ENCODE results near the gene HECTD4.

HECTD4 gene

GRCh38 chr12:112134731-112135130 lies 247.5 kb downstream of the HECTD4 start:
- Histone ChIP-seq H3K36me3 (ENCODE audit: control insufficient read depth, insufficient read depth, low read length) (peaks cover 9% of the 10 kb centered on the region), H3K4me3 (replicated peaks; ENCODE audit: low read depth, low read length) (no peak overlapping the region), H3K27me3 (replicated peaks; ENCODE audit: control insufficient read depth, insufficient read depth, low read length) (no peaks in the 10 kb centered on the region)
- no peak for DNase-seq (ENCODE audit: extremely low read depth, insufficient read length)
- no peak for TF ChIP-seq CTCF (IDR thresholded peaks at IDR 0.05; ENCODE audit: insufficient read depth, low read length, poor library complexity, severe bottlenecking)

- H3K36me3 ChIP-seq (ENCODE audit: control insufficient read depth, insufficient read depth, low read length) = peaks cover 8% of the 10 kb centered on the region
These were observed 248.8 kb downstream of the HECTD4 start for GRCh38 chr12:112133418-112133817.

GRCh38 chr12:112131686-112132085 lies 250.5 kb downstream of the HECTD4 start:
- H3K4me3 ChIP-seq (replicated peaks; ENCODE audit: low read depth, low read length) = no peak overlapping the region
- no peak for TF ChIP-seq CTCF (IDR thresholded peaks at IDR 0.05; ENCODE audit: insufficient read depth, low read length, poor library complexity, severe bottlenecking)
- no peak for DNase-seq (ENCODE audit: extremely low read depth, insufficient read length)
- H3K36me3 ChIP-seq (ENCODE audit: control insufficient read depth, insufficient read depth, low read length) = peaks cover 4% of the 10 kb centered on the region
- no peaks in the 10 kb centered on the region for H3K27me3 ChIP-seq (replicated peaks; ENCODE audit: control insufficient read depth, insufficient read depth, low read length)

More at GRCh38 chr12:112133418-112133817, 248.8 kb downstream of the HECTD4 start:
- H3K4me3 ChIP-seq (replicated peaks; ENCODE audit: low read depth, low read length) = no peak overlapping the region
- no peaks in the 10 kb centered on the region for H3K27me3 ChIP-seq (replicated peaks; ENCODE audit: control insufficient read depth, insufficient read depth, low read length)
- DNase-seq (ENCODE audit: extremely low read depth, insufficient read length) = no peak
- TF ChIP-seq CTCF (IDR thresholded peaks at IDR 0.05; ENCODE audit: insufficient read depth, low read length, poor library complexity, severe bottlenecking) = no peak

GRCh38 chr12:112130441-112130998 lies 251.7 kb downstream of the HECTD4 start:
- Histone ChIP-seq H3K36me3 (ENCODE audit: control insufficient read depth, insufficient read depth, low read length) (peaks cover 4% of the 10 kb centered on the region), H3K4me3 (replicated peaks; ENCODE audit: low read depth, low read length) (peak overlapping the region; percentile 45), H3K27me3 (replicated peaks; ENCODE audit: control insufficient read depth, insufficient read depth, low read length) (no peaks in the 10 kb centered on the region)
- peak; percentile 52 for DNase-seq (ENCODE audit: extremely low read depth, insufficient read length)
- TF ChIP-seq CTCF (IDR thresholded peaks at IDR 0.05; ENCODE audit: insufficient read depth, low read length, poor library complexity, severe bottlenecking) = no peak

- H3K4me3 ChIP-seq (replicated peaks; ENCODE audit: low read depth, low read length) = peak overlapping the region; percentile 92
- no peaks in the 10 kb centered on the region for H3K27me3 ChIP-seq (replicated peaks; ENCODE audit: control insufficient read depth, insufficient read depth, low read length)
- no peaks in the 10 kb centered on the region for H3K36me3 ChIP-seq (ENCODE audit: control insufficient read depth, insufficient read depth, low read length)
- no peak for DNase-seq (ENCODE audit: extremely low read depth, insufficient read length)
- TF ChIP-seq CTCF (IDR thresholded peaks at IDR 0.05; ENCODE audit: insufficient read depth, low read length, poor library complexity, severe bottlenecking) = no peak
These were observed 255.3 kb downstream of the HECTD4 start for GRCh38 chr12:112126911-112127310.

- peak; percentile 28 for DNase-seq (ENCODE audit: extremely low read depth, insufficient read length)
- no peak for TF ChIP-seq CTCF (IDR thresholded peaks at IDR 0.05; ENCODE audit: insufficient read depth, low read length, poor library complexity, severe bottlenecking)
- peak overlapping the region; percentile 92 for H3K4me3 ChIP-seq (replicated peaks; ENCODE audit: low read depth, low read length)
These were observed 256.2 kb downstream of the HECTD4 start for GRCh38 chr12:112126000-112126438.

More at GRCh38 chr12:112126000-112126438, 256.2 kb downstream of the HECTD4 start:
- no peaks in the 10 kb centered on the region for H3K27me3 ChIP-seq (replicated peaks; ENCODE audit: control insufficient read depth, insufficient read depth, low read length)
- H3K36me3 ChIP-seq (ENCODE audit: control insufficient read depth, insufficient read depth, low read length) = no peaks in the 10 kb centered on the region
